ENCODE measurements around the gene SLC7A7.
"Not testable (repeated sequence)": the region's sequence is repeated elsewhere in the genome, so short reads cannot be mapped to it uniquely, and the experiment has no call there.

Gene SLC7A7

GRCh38 chr14:22814941-22815713 lies at the start of gene SLC7A7:
Gene SLC7A7, minus strand, starts transcription at chr14:22815435. Its CDS starts 2,037 bp downstream, at chr14:22813398.
- DNase-seq (ENCODE audit: low read depth in 2 of 2) = no peak

DNA sequence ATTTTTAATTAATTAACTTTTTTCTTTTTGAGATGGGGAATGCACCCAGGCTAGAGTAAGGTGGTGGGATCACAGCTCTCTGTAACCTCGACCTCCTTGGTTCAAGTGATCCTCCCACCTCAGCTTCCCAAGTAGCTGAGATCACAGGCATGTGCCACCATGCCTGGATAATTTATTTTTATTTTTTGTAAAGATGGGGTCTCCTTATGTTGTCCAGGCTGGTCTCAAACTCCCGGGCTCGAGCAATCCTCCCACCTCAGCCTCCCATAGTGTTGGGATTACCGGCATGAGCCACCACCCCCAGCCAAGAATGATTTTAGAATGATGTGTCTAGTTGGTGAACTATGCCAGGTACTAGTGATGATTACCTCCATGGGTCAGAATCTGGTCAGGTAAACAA lies 49.7 kb upstream of the SLC7A7 start:
- DNase-seq (ENCODE audit: low read depth in 2 of 2) = no peak

GRCh38 chr14:22861651-22862050 lies 46.4 kb upstream of the SLC7A7 start:
- DNase-seq (ENCODE audit: low read depth in 2 of 2) = no peak

GRCh38 chr14:22860377-22860776 lies 45.1 kb upstream of the SLC7A7 start:
- DNase-seq (ENCODE audit: low read depth in 2 of 2) = not testable (repeated sequence)

GRCh38 chr14:22856428-22856827 lies 41.2 kb upstream of the SLC7A7 start:
- DNase-seq (ENCODE audit: low read depth in 2 of 2) = no peak

- no peak for DNase-seq (ENCODE audit: low read depth in 2 of 2)
Observed at GRCh38 chr14:22854963-22855724, 39.9 kb upstream of the SLC7A7 start.

GRCh38 chr14:22854296-22854695 lies 39.1 kb upstream of the SLC7A7 start:
- not testable (repeated sequence) for DNase-seq (ENCODE audit: low read depth in 2 of 2)

- peak; percentile 74 to 86 for DNase-seq (ENCODE audit: low read depth in 2 of 2)
Observed at GRCh38 chr14:22852940-22853767, 37.9 kb upstream of the SLC7A7 start.

DNA sequence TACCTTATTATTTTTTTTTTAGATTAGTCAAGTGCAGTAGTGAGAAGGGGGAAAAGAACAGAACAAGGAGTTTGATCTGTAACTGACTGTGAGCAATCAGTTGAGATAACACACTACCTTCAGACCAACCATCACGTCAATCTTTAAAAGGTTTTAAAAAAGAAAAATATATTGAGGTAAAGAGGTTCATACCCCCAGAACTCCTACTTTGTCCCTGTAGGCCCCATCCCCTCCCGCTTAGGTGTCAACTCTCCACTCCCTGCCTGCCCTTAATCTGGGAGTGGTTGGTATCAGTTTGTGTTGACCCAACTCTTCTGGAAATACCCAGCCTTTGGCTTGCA lies 37.3 kb upstream of the SLC7A7 start:
- DNase-seq (ENCODE audit: low read depth in 2 of 2) = no peak

- DNase-seq (ENCODE audit: low read depth in 2 of 2) = not testable (repeated sequence)
Observed at GRCh38 chr14:22852178-22852577, 36.9 kb upstream of the SLC7A7 start.

GRCh38 chr14:22850944-22851764 lies 35.9 kb upstream of the SLC7A7 start:
- no peak for DNase-seq (ENCODE audit: low read depth in 2 of 2)

DNA sequence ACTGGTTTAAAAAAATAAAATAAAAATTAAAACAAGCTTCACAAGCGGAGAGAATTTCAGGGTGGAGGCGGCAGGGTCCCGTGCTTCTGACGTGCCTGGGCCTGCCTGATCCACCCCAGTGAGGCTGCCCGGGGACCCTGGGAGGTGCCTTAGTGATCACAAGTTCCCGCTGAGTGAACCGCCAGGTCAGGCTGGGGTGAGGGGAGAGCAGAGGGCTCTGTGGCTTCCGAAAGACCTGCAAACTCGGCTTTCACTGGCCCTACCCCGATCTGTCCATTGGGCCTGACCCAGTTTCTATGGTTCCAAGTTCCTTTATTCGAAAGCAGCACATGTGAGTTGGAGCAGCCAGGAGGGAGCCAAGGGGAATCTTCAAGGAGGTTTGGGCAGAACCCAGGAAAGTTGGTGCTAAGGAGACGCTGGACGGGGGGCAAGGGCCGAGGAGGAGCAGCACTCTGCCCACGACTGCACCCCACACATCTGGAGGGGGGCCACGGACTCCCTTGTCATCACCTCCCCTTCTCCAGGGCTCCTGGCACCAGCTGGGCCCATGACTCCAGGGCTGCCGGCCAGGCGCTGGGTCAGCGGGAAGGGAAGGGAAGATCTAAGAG lies 34.1 kb upstream of the SLC7A7 start:
- DNase-seq (ENCODE audit: low read depth in 2 of 2) = no peak

DNA sequence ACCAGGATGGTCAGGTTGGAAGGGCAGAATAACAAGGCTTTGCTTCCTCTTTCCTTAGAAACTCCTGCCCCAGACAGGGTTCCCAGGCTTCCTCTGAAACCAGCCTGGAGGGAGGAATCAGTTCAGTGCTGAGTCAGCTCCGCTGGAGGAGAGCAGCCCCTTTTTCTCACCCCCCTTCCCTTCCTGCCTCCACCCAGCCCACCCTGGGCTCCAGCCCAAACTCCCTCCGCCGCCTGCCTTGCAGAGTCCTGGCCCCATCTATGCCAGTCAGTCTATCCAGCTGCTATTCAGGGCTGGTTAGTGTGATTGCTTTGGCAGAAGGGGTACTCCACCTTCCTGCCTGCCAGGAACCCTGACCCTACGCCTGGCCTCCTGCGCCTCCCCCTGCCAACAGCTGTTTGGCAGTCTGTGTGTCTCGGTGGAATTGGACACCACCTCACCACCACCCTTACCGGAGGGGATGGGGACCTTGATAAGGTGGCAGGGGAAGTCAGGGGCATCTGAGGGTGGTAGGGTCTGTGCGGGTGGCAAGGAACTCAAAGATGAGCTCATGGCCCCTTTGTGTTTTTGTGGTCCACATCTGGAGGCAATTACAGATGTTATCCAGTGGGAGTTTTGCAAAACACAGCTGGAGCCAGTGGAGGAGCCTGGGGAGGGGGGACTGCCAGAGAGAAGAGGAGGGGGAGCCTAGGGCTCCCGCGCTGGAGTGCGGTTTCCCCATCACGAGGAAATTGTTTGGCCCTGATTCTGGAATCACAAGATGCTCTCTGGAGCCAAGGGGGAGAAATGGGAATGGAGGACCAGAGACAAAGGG lies 33.3 kb upstream of the SLC7A7 start:
- no peak for DNase-seq (ENCODE audit: low read depth in 2 of 2)

DNA sequence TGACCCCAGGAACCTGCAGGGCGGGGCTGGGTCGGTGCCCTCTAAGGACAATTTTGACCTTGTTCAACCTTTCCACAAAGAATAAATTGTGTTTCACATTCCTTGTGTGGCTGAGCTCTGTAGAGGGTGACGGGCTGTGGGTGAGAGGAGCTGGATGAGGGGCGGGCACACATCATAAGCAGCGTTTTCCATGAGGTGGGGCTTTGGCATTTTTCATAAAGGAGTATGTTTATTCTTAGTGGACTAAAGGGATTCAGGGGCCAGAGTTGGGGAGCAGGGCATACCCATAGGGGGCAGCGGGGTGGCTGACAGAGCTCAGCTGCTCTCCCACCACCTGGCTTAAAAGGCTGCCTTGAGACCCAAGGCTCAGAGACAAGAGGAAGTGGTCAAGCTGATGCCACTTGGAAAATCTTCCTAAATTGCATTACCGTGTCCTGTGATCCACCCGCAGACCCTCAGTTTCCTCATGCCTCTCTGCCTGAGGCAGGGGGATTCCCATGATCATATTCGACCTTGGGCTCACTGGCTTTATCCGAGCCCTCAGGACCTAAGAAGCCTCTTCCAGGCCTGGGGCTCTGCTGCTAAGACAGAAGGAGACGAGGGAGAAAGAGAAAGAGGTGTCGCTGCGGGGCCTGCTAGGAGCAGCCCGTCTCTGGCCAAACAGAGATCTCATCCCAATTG lies 32.6 kb upstream of the SLC7A7 start:
- DNase-seq (ENCODE audit: low read depth in 2 of 2) = no peak

- DNase-seq (ENCODE audit: low read depth in 2 of 2) = no peak
Observed at GRCh38 chr14:22846811-22847307, 31.6 kb upstream of the SLC7A7 start.

GRCh38 chr14:22845821-22846625 lies 30.8 kb upstream of the SLC7A7 start:
- no peak for DNase-seq (ENCODE audit: low read depth in 2 of 2)

DNA sequence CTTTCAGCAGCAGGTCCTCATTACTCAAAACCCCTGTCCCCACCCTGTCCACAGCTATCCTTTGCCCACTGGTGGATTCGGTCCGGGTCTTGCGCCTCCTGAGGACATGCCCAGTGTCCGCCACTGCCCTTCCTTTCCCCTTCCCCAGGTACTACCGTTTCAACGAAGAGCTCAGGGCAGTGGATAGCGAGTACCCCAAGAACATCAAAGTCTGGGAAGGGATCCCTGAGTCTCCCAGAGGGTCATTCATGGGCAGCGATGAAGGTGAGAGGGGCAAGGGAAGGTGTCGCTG lies 29.8 kb upstream of the SLC7A7 start:
- no peak for DNase-seq (ENCODE audit: low read depth in 2 of 2)

GRCh38 chr14:22844221-22845102 lies 29.2 kb upstream of the SLC7A7 start:
- DNase-seq (ENCODE audit: low read depth in 2 of 2) = no peak
